ENCODE results near the gene FGFR3. TPM values are rescaled to one million over a fixed set of nuclear protein-coding genes. Genes with fewer than 3 reads are reported as not detected.

FGFR3 gene
- total RNA-seq, 3 donors from 2014 or later (not counting 1 experiment from before 2014, with no cell fraction given): not detected

DNA sequence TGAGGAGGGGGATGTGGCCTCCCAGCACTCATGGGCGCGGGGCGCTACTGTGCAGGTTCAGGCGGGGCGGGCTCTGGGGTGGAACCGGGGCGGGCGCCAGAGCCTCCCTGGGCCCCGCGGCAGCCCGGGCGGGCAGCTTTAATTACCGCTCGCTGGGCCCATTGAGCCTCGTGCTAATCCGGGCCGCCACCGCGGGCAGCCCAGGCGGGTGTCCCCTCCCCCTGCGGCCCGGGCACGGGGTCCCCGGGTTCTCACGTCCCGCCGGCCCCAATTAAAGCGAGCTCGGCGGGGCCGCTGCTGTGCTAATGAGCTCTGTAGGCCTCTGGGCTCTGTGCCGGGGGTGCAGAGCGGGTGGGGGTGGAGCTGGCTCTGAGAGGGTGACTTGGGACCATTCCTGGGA lies 22.8 kb upstream of the FGFR3 start:
- no peaks in the 10 kb centered on the region for H3K36me3 ChIP-seq (ENCODE audit: control insufficient read depth, insufficient read depth, low read length)
- peaks cover 12% of the 10 kb centered on the region for H3K27me3 ChIP-seq (ENCODE audit: control insufficient read depth, insufficient read depth, low read length)
- 71% methylated on average over 32 of the region's 33 CpGs for WGBS (ENCODE audit: insufficient coverage)
- H3K4me1 Mint-ChIP-seq: peaks cover 0 to 9% of the 10 kb centered on the region in 2 donors
- no peak overlapping the region for H3K27ac ChIP-seq (ENCODE audit: low read length)
- TF ChIP-seq, protein P1, sequence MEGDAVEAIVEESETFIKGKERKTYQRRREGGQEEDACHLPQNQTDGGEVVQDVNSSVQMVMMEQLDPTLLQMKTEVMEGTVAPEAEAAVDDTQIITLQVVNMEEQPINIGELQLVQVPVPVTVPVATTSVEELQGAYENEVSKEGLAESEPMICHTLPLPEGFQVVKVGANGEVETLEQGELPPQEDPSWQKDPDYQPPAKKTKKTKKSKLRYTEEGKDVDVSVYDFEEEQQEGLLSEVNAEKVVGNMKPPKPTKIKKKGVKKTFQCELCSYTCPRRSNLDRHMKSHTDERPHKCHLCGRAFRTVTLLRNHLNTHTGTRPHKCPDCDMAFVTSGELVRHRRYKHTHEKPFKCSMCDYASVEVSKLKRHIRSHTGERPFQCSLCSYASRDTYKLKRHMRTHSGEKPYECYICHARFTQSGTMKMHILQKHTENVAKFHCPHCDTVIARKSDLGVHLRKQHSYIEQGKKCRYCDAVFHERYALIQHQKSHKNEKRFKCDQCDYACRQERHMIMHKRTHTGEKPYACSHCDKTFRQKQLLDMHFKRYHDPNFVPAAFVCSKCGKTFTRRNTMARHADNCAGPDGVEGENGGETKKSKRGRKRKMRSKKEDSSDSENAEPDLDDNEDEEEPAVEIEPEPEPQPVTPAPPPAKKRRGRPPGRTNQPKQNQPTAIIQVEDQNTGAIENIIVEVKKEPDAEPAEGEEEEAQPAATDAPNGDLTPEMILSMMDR (IDR thresholded peaks at IDR 0.05): no peak
- H3K36me3 Mint-ChIP-seq: no peaks in the 10 kb centered on the region
- no peak overlapping the region for H3K4me3 ChIP-seq (ENCODE audit: low read length)
- H3K4me3 Mint-ChIP-seq: no peak overlapping the region
- H3K27me3 Mint-ChIP-seq (ENCODE audit: low read depth in 2 of 2): peaks cover 7 to 13% of the 10 kb centered on the region in 2 donors
- ATAC-seq (no peak), DNase-seq (no peak)
- H3K27ac Mint-ChIP-seq: no peak overlapping the region
- no peaks in the 10 kb centered on the region for H3K9me3 Mint-ChIP-seq
- intact Hi-C loops (cut with micrococcal nuclease): no loop called here
- H3K9me3 ChIP-seq (ENCODE audit: control insufficient read depth, insufficient read depth, low read length): no peaks in the 10 kb centered on the region
- H3K4me1 ChIP-seq (ENCODE audit: control insufficient read depth, insufficient read depth, low read length): peaks cover 5% of the 10 kb centered on the region

GRCh38 chr4:1770791-1771231 lies 22.3 kb upstream of the FGFR3 start:
- H3K9me3 Mint-ChIP-seq: no peaks in the 10 kb centered on the region
- H3K4me3 ChIP-seq (ENCODE audit: low read length): no peak overlapping the region
- peaks cover 0 to 9% of the 10 kb centered on the region in 2 donors for H3K4me1 Mint-ChIP-seq
- peaks cover 7 to 8% of the 10 kb centered on the region in 2 donors for H3K27me3 Mint-ChIP-seq (ENCODE audit: low read depth in 2 of 2)
- no peak overlapping the region for H3K27ac Mint-ChIP-seq
- no peaks in the 10 kb centered on the region for H3K36me3 ChIP-seq (ENCODE audit: control insufficient read depth, insufficient read depth, low read length)
- H3K4me3 Mint-ChIP-seq: no peak overlapping the region
- H3K9me3 ChIP-seq (ENCODE audit: control insufficient read depth, insufficient read depth, low read length): no peaks in the 10 kb centered on the region
- DNase-seq: no peak
- ATAC-seq: no peak
- TF ChIP-seq, protein P1 (IDR thresholded peaks at IDR 0.05): no peak
- WGBS (ENCODE audit: insufficient coverage): 75% methylated on average over 11 of the region's 11 CpGs
- H3K4me1 ChIP-seq (ENCODE audit: control insufficient read depth, insufficient read depth, low read length): peaks cover 5% of the 10 kb centered on the region
- no peaks in the 10 kb centered on the region for H3K36me3 Mint-ChIP-seq
- H3K27me3 ChIP-seq (ENCODE audit: control insufficient read depth, insufficient read depth, low read length): peaks cover 12% of the 10 kb centered on the region
- intact Hi-C loops (cut with micrococcal nuclease): no loop called here
- H3K27ac ChIP-seq (ENCODE audit: low read length): no peak overlapping the region

GRCh38 chr4:1771555-1772305 lies 21.4 kb upstream of the FGFR3 start:
- no peak for DNase-seq
- H3K4me3 Mint-ChIP-seq: no peak overlapping the region
- H3K9me3 Mint-ChIP-seq: no peaks in the 10 kb centered on the region
- H3K4me3 ChIP-seq (ENCODE audit: low read length): no peak overlapping the region
- intact Hi-C loops (cut with micrococcal nuclease): no loop called here
- H3K27ac ChIP-seq (ENCODE audit: low read length): no peak overlapping the region
- peak in 1 of 3 donors; percentile 38 for ATAC-seq
- H3K9me3 ChIP-seq (ENCODE audit: control insufficient read depth, insufficient read depth, low read length): no peaks in the 10 kb centered on the region
- peaks cover 0 to 9% of the 10 kb centered on the region in 2 donors for H3K4me1 Mint-ChIP-seq
- peaks cover 4 to 7% of the 10 kb centered on the region in 2 donors for H3K27me3 Mint-ChIP-seq (ENCODE audit: low read depth in 2 of 2)
- no peak overlapping the region for H3K27ac Mint-ChIP-seq
- 18% methylated on average over 27 of the region's 28 CpGs for WGBS (ENCODE audit: insufficient coverage)
- no peaks in the 10 kb centered on the region for H3K36me3 Mint-ChIP-seq
- no peaks in the 10 kb centered on the region for H3K36me3 ChIP-seq (ENCODE audit: control insufficient read depth, insufficient read depth, low read length)
- TF ChIP-seq, protein P1 (IDR thresholded peaks at IDR 0.05): no peak
- peaks cover 9% of the 10 kb centered on the region for H3K27me3 ChIP-seq (ENCODE audit: control insufficient read depth, insufficient read depth, low read length)
- H3K4me1 ChIP-seq (ENCODE audit: control insufficient read depth, insufficient read depth, low read length): peaks cover 5% of the 10 kb centered on the region
